IPS-18c (cell line): ENCODE data around the gene ATP6V1B1.

Source experiments
- H3K4me3 ChIP-seq: 2 replicates; pipeline ENCODE4 v1.7.0; 2013; ENCODE audit warnings: low read depth, mild to moderate bottlenecking, low read length, moderate library complexity; ENCODE audit not compliant: insufficient read depth
- H3K9me3 ChIP-seq: one replicate; pipeline ENCODE4 v1.6.1; 2013; ENCODE audit warnings: mild to moderate bottlenecking, low read length, moderate library complexity; ENCODE audit not compliant: control insufficient read depth, insufficient read depth

The ATP6V1B1 gene

DNA sequence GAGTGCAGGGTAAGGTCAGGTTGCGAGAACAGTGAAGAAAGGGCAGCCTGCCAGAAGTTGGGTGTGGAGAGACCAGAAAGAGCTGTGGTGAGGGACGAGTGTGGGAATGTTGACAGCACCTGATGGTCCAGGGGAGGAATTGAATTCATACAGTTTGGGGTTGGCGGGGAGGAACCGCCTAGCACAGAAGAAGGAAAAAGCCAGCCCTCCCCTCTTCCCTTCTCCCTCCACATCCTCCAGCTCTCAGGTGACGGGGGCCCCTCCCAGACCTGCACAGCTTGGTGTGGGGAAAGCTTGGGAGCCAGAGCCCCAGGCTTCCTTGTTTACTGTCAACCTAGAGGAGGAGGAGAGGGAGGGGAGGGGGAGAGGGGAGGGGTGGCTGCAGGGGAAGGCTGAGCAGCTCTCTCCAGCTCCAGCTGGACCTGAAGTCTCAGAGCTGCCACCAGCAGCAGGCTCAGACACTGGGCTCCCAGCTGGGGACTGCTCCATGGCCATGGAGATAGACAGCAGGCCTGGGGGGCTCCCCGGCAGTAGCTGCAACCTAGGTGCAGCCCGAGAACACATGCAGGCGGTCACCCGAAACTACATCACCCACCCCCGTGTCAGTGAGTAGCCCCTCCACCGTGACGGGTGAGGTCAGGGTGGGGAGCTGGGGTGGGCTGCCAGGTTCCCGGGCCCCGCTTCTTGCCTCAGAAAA lies at the start of gene ATP6V1B1:
TSS of gene ATP6V1B1 (plus strand) at position 433 of the 697 bp plus-strand sequence. CDS start at position 488, 55 bp downstream.
- no peak within 1 kb of the TSS for H3K4me3 ChIP-seq
- H3K9me3 ChIP-seq: no peaks in the 10 kb centered on the region

- H3K4me3 ChIP-seq: no peak overlapping the region
- no peaks in the 10 kb centered on the region for H3K9me3 ChIP-seq
These were observed 49.1 kb upstream of the ATP6V1B1 start for GRCh38 chr2:70886541-70886987.

GRCh38 chr2:70887208-70887549 lies 48.5 kb upstream of the ATP6V1B1 start:
- H3K9me3 ChIP-seq: no peaks in the 10 kb centered on the region
- peak overlapping the region; percentile 49 for H3K4me3 ChIP-seq

- Histone ChIP-seq H3K9me3 (no peaks in the 10 kb centered on the region), H3K4me3 (peak overlapping the region; percentile 49)
These were observed 48.0 kb upstream of the ATP6V1B1 start for GRCh38 chr2:70887550-70888246.

DNA sequence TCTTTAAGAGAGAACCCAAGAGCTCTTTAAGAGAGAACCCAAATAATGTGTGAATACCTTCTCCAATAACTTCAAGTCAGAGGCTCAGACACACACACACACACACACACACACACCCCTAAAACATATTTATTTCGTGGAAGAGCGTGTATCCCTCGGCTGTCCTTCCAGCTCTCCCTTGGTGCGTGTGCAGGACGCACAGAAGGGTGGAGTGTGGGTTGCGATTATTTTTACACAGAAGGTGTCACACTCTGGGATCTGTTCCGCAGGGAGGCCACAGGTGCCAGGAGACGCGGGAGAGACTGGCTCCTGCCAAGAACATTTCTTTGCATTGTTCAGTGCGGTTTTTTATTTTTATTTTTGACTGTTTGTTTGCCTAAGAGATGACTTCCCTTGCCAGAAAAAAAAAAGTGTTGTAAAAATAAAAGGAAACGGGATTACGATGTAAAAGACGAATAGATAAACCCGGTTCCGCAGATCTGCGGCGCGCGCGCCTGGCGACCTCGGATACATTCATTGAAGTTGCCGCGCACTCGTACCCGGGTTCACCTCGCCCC lies 47.3 kb upstream of the ATP6V1B1 start:
- Histone ChIP-seq H3K4me3 (peak overlapping the region; percentile 12; the same call in 1 of the 2 replicates), H3K9me3 (no peaks in the 10 kb centered on the region)

- peak overlapping the region; percentile 38; the same call in 1 of the 2 replicates for H3K4me3 ChIP-seq
These were observed 46.6 kb upstream of the ATP6V1B1 start for GRCh38 chr2:70888923-70889715.

DNA sequence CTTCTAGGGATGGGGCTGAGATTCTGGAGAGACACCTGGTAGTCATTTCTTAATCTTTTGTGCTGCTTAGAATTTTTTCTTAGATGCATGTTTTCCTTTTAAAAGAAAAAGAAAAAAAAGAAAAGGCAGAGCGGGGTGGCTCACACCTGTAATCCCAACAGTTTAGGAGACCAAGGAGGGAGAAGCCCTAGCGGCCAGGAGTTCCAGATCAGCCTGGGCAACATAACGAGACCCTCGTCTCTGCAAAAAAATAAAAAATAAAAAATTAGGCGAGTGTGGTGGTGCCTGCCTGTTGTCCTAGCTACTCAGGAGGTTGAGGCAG lies 46.0 kb upstream of the ATP6V1B1 start:
- Histone ChIP-seq H3K9me3 (no peaks in the 10 kb centered on the region), H3K4me3 (no peak overlapping the region)

More at GRCh38 chr2:70888923-70889715, 46.6 kb upstream of the ATP6V1B1 start:
- H3K9me3 ChIP-seq: no peaks in the 10 kb centered on the region

DNA sequence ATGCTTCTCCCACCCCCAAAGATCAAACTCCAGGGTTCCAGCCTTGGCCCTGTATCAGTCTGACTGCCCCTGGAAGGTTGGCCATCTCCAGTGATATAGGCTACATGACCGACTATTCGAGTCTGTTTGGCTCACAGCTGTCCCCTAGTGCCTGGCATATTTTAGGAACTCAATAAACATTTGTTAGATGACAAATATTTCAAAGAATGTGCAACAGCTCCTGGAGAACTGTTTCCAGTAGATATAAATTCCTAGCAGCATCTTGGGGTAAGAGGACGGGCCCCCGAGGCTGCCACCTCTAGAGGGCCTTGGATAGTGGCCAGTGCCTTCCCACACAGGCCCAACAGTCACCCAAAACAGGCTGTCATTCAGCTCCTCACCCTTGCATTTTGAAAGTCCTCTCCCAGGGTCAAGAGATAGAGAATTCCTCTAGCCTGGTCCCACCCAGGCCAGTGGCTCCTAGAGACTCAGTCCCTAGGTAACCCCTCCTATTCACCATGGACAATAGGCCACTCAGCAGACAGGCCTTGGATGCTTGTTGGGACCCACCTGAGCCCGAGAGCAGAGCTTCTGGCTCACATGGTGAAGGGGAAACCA lies 45.1 kb upstream of the ATP6V1B1 start:
- no peak overlapping the region for H3K4me3 ChIP-seq
- H3K9me3 ChIP-seq: no peaks in the 10 kb centered on the region

GRCh38 chr2:70891572-70892357 lies 43.9 kb upstream of the ATP6V1B1 start:
- H3K9me3 ChIP-seq: no peaks in the 10 kb centered on the region
- H3K4me3 ChIP-seq: no peak overlapping the region

GRCh38 chr2:70892750-70893149 lies 43.0 kb upstream of the ATP6V1B1 start:
- H3K9me3 ChIP-seq: no peaks in the 10 kb centered on the region
- H3K4me3 ChIP-seq: no peak overlapping the region

DNA sequence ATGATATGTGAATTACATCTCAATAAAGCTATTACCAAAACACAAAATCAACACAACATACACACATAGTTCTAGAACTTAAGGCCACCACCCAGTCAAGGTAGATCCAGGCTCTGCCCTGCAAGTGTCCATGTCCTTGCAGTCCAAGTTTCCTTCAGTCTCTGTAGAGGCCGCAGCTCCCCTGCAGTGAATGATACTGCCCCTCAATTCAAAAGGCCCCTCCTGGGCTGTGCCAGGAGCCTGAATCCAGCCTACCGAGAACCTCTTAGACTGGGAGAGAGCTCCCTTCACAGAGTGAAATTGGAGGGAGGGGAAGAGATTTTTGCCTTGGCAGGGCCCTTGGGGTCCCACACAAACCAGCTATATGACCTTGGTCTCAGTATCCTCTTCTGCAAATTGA lies 42.5 kb upstream of the ATP6V1B1 start:
- Histone ChIP-seq H3K9me3 (peaks cover under 1% of the 10 kb centered on the region), H3K4me3 (no peak overlapping the region)

- H3K4me3 ChIP-seq: no peak overlapping the region
- peaks cover 2% of the 10 kb centered on the region for H3K9me3 ChIP-seq
These were observed 40.9 kb upstream of the ATP6V1B1 start for GRCh38 chr2:70894765-70895164.

- no peak overlapping the region for H3K4me3 ChIP-seq
- H3K9me3 ChIP-seq: peaks cover 2% of the 10 kb centered on the region
These were observed 40.5 kb upstream of the ATP6V1B1 start for GRCh38 chr2:70895249-70895648.

DNA sequence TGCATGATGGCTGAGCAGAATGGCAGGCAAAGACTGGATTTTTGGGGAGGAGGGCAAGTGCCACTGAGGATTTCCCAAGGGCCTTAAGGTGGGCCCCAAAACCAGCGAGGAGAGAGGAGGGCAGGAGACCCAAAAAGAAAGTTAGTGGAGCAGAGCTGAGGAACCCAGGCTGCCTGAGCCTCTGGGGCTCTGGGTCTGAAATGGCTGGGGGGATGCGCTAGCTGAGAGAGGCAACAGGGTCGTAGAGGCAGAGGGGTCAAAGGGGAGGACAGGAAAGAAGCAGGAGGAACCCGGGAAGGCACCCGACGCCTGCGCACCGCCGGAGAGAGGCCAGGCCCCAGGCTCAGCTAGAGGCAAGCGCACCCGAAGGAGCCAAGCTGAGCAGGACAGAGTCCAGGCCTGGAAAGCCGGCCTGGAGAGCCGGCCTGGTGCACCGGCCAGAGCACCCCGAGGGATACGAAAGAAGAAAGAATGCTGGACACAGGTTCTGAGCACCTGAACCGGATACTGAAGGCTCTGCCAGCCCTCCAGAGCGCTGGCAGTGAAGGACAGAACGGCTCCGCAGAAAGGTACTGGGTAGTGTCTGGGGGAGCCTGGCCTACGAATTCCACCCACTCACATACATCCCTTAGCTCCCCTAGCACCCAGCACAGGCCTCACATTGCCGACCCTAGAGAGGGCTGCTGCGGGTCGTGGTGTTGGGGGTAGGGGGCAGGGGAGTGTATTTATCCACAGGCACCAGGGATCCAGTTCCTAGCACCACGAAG lies 39.5 kb upstream of the ATP6V1B1 start:
- Histone ChIP-seq H3K9me3 (peaks cover 2% of the 10 kb centered on the region), H3K4me3 (0 out of 2 replicates have a peak overlapping the region, but pooled peaks have one; percentile 9)

DNA sequence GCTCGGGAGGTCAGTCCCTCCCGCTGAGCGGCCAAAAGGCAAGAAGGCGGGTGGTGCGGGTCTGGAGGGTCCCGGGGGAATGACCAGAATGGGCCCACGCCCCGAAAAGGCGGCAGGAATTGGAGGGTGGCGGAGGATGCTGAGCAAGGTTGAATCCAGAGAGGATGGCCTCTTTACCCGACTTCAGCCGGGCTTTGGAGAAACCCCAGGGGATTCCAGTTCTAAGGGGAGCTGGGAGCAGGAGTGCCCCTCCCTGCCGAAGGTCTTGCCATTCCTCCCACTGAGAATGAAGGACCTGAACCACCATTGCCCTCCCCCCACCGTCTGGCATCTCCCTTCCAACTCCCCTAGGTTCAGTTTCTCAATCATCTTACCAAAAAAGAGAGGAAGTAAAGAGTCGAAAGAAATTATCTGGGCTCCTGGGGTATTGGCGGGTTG lies 38.9 kb upstream of the ATP6V1B1 start:
- Histone ChIP-seq H3K4me3 (0 out of 2 replicates have a peak overlapping the region, but pooled peaks have one; percentile 9), H3K9me3 (peaks cover 2% of the 10 kb centered on the region)
